H1 (cell line): ENCODE results near the gene TYSND1. TPM values are rescaled to one million over a fixed set of nuclear protein-coding genes. Genes with fewer than 3 reads are reported as not detected.

ENCODE experiments used
- CTCF ChIA-PET: fragments of 300-600 bp; sonication (Branson Sonifier 250); formaldehyde crosslinking; loops from one replicate; lab custom pipeline; 2021; ENCODE audit not compliant: partially characterized antibody; lab: Charles Lee
- POLR2A ChIA-PET: fragments of 300-600 bp; sonication (Branson Sonifier 250); formaldehyde crosslinking; loops from one replicate; lab custom pipeline; 2021; ENCODE audit warnings: inconsistent platforms; ENCODE audit not compliant: partially characterized antibody; lab: Charles Lee
- DNase-seq, 2 experiments: peaks; one replicate each; pipeline versions ENCODE4 v3.0.0 to v3.0.0-alpha.2; 2010 to 2022; ENCODE audit warnings: low spot score in 2 of 2, low read depth in 1 of 2, mixed read lengths in 1 of 2
- FAIRE-seq: peaks from 2 replicates; lab custom pipeline; 2011; peaks lifted over from hg19 to GRCh38; lab: Jason Lieb, UNC
- H2AFZ ChIP-seq: 2 replicates; pipeline ENCODE4 v1.8.1; 2012; ENCODE audit warnings: low read length, inconsistent platforms
- H2AK5ac ChIP-seq: 2 replicates; pipeline ENCODE4 v1.6.1; 2013; ENCODE audit warnings: low read depth, low read length
- H2BK120ac ChIP-seq: replicated peaks from 2 replicates; pipeline ENCODE3; 2013; ENCODE audit warnings: low read depth, low read length, inconsistent platforms
- H2BK12ac ChIP-seq: 2 replicates; pipeline ENCODE4 v1.6.1; 2013; ENCODE audit warnings: low read depth, low read length
- H2BK15ac ChIP-seq: 2 replicates; pipeline ENCODE4 v1.6.1; 2013; ENCODE audit warnings: low read length
- H2BK20ac ChIP-seq: 2 replicates; pipeline ENCODE4 v1.6.1; 2013; ENCODE audit warnings: low read length
- H2BK5ac ChIP-seq: 2 replicates; pipeline ENCODE4 v1.6.1; 2013; ENCODE audit warnings: low read depth, low read length
- H3K14ac ChIP-seq: 2 replicates; pipeline ENCODE4 v1.6.1; 2013; ENCODE audit warnings: inconsistent platforms; ENCODE audit not compliant: insufficient read length
- H3K18ac ChIP-seq: 2 replicates; pipeline ENCODE4 v1.6.1; 2013; ENCODE audit warnings: low read length; ENCODE audit errors: extremely low read depth
- H3K23ac ChIP-seq: 2 replicates; pipeline ENCODE4 v1.6.1; 2013; ENCODE audit warnings: inconsistent platforms; ENCODE audit not compliant: insufficient read length
- H3K23me2 ChIP-seq: 2 replicates; pipeline ENCODE4 v1.6.1; 2013; ENCODE audit warnings: low read depth, low read length
- H3K27ac ChIP-seq: 2 replicates; pipeline ENCODE4 v1.6.1; 2011; ENCODE audit warnings: low read depth, low read length, inconsistent platforms
- H3K27me3 ChIP-seq, 4 experiments: replicated peaks in 1 of 4; 1 replicate in 1 of 4; 2 replicates in 3 of 4; pipeline versions ENCODE4 v1.6.1 to v1.8.1; 2011 to 2013; ENCODE audit warnings: low read length in 3 of 4, mild to moderate bottlenecking in 3 of 4, inconsistent platforms in 2 of 4, mixed read lengths in 2 of 4, moderate library complexity in 1 of 4; ENCODE audit not compliant: control insufficient read depth in 3 of 4, insufficient read depth in 3 of 4; ENCODE audit errors: extremely low read depth in 1 of 4
- H3K36me3 ChIP-seq, 4 experiments: 2 replicates each; pipeline versions ENCODE4 v1.6.1 to v1.8.1; 2011 to 2013; ENCODE audit warnings: mild to moderate bottlenecking in 4 of 4, low read length in 3 of 4, moderate library complexity in 2 of 4, control low read depth in 1 of 4, inconsistent platforms in 1 of 4; ENCODE audit not compliant: insufficient read depth in 4 of 4, control insufficient read depth in 2 of 4
- H3K4ac ChIP-seq: replicated peaks from 2 replicates; pipeline ENCODE3; 2013; ENCODE audit warnings: low read length, low read depth, mixed read lengths, inconsistent platforms; ENCODE audit not compliant: insufficient read length
- H3K4me1 ChIP-seq, 4 experiments: replicated peaks in 1 of 4; 1 replicate in 1 of 4; 2 replicates in 3 of 4; pipeline versions ENCODE4 v1.6.1 to v1.8.1; 2011 to 2013; ENCODE audit warnings: low read length in 3 of 4, inconsistent platforms in 2 of 4, mixed read lengths in 1 of 4; ENCODE audit not compliant: insufficient read depth in 4 of 4, control insufficient read depth in 3 of 4
- H3K4me2 ChIP-seq, 2 experiments: 2 replicates each; pipeline versions ENCODE4 v1.6.1 to v1.8.1; 2011 to 2013; ENCODE audit warnings: low read depth in 2 of 2, low read length in 2 of 2, control low read depth in 1 of 2, inconsistent platforms in 1 of 2, mild to moderate bottlenecking in 1 of 2; ENCODE audit not compliant: insufficient read depth in 1 of 2
- H3K4me3 ChIP-seq, 4 experiments: fragments of 200-600, 300-600 bp in 1 of 4; sonication (generic), shearing (Covaris generic), sonication (Bioruptor Twin) in 1 of 4; 2 replicates each; pipeline versions ENCODE4 v1.5.1 to v1.8.1; 2011 to 2016; ENCODE audit warnings: low read length in 4 of 4, low read depth in 3 of 4, control low read depth in 2 of 4, inconsistent platforms in 2 of 4, mild to moderate bottlenecking in 2 of 4, mixed read lengths in 1 of 4, moderate library complexity in 1 of 4; ENCODE audit not compliant: insufficient read depth in 2 of 4; ENCODE audit errors: extremely low read depth in 1 of 4
- H3K56ac ChIP-seq: replicated peaks from 2 replicates; pipeline ENCODE3; 2013; ENCODE audit warnings: low read depth, mild to moderate bottlenecking, mixed read lengths, low read length, inconsistent platforms; ENCODE audit not compliant: insufficient read length
- H3K79me1 ChIP-seq: 2 replicates; pipeline ENCODE4 v1.6.1; 2013; ENCODE audit warnings: low read depth, low read length, control low read depth
- H3K79me2 ChIP-seq, 2 experiments: 2 replicates each; pipeline versions ENCODE4 v1.6.1 to v1.8.1; 2012 to 2013; ENCODE audit warnings: low read length in 2 of 2, mild to moderate bottlenecking in 2 of 2, inconsistent platforms in 1 of 2; ENCODE audit not compliant: insufficient read depth in 2 of 2, control insufficient read depth in 1 of 2
- H3K9ac ChIP-seq, 4 experiments: replicated peaks in 1 of 4; 1 replicate in 1 of 4; 2 replicates in 3 of 4; pipeline versions ENCODE4 v1.6.1 to v1.8.1; 2011 to 2013; ENCODE audit warnings: low read depth in 3 of 4, low read length in 3 of 4, control low read depth in 2 of 4, mild to moderate bottlenecking in 2 of 4, moderate library complexity in 2 of 4, inconsistent platforms in 1 of 4; ENCODE audit errors: extremely low read depth in 1 of 4
- H3K9me3 ChIP-seq, 2 experiments: 2 replicates each; pipeline versions ENCODE4 v1.6.1 to v1.8.1; 2012 to 2013; ENCODE audit warnings: mild to moderate bottlenecking in 2 of 2, moderate library complexity in 2 of 2, control low read depth in 1 of 2, inconsistent platforms in 1 of 2, low read depth in 1 of 2, low read length in 1 of 2, mixed read lengths in 1 of 2; ENCODE audit not compliant: insufficient read depth in 2 of 2
- H4K20me1 ChIP-seq, 2 experiments: replicated peaks in 1 of 2; 2 replicates each; pipeline versions ENCODE3 to v1.8.1; 2011 to 2013; ENCODE audit warnings: inconsistent platforms in 2 of 2, low read length in 2 of 2, mild to moderate bottlenecking in 1 of 2; ENCODE audit not compliant: insufficient read depth in 2 of 2, control insufficient read depth in 1 of 2
- H4K5ac ChIP-seq: 2 replicates; pipeline ENCODE4 v1.6.1; 2013; ENCODE audit warnings: low read length, low read depth, mixed read lengths, inconsistent platforms; ENCODE audit not compliant: insufficient read length
- H4K8ac ChIP-seq: 2 replicates; pipeline ENCODE4 v1.8.0; 2013; ENCODE audit warnings: mild to moderate bottlenecking, moderate library complexity, low read length, inconsistent platforms; ENCODE audit not compliant: insufficient read depth; ENCODE audit errors: extremely low read depth
- H4K91ac ChIP-seq: replicated peaks from 2 replicates; pipeline ENCODE3; 2013; ENCODE audit warnings: low read length, mixed read lengths, inconsistent platforms; ENCODE audit not compliant: insufficient read length
- BACH1 ChIP-seq: IDR thresholded peaks from 2 replicates; pipeline ENCODE4 v1.6.1; 2012; ENCODE audit warnings: low read length, improper control_type of control experiment
- E2F6 ChIP-seq: IDR thresholded peaks from 2 replicates; pipeline ENCODE4 v1.6.1; 2012; ENCODE audit warnings: inconsistent platforms
- EGR1 ChIP-seq: IDR thresholded peaks from 2 replicates; pipeline ENCODE4 v1.6.1; 2011; ENCODE audit warnings: low read depth, low read length, borderline replicate concordance
- EZH2 ChIP-seq: fragments of 200-600 bp; sonication (generic); IDR thresholded peaks from 2 replicates; pipeline ENCODE4 v1.7.1; 2012; ENCODE audit warnings: low read depth, mild to moderate bottlenecking, moderate library complexity, low read length, inconsistent platforms; ENCODE audit not compliant: severe bottlenecking
- HDAC6 ChIP-seq: IDR thresholded peaks from one replicate; pipeline ENCODE4 v1.7.1; 2012; ENCODE audit warnings: low read depth, mild to moderate bottlenecking, inconsistent platforms, low read length, moderate library complexity
- KDM4A ChIP-seq: IDR thresholded peaks from one replicate; pipeline ENCODE4 v1.7.1; 2012; ENCODE audit warnings: low read depth, mild to moderate bottlenecking, moderate library complexity, low read length, inconsistent platforms; ENCODE audit not compliant: severe bottlenecking
- KDM5A ChIP-seq: fragments of 200-600 bp; IDR thresholded peaks from 2 replicates; pipeline ENCODE4 v1.7.1; 2012; ENCODE audit warnings: mild to moderate bottlenecking, low read length, inconsistent platforms, mixed read lengths
- MAX ChIP-seq: IDR thresholded peaks from 2 replicates; pipeline ENCODE4 v1.6.1; 2012; ENCODE audit warnings: inconsistent platforms
- NRF1 ChIP-seq: IDR thresholded peaks from 2 replicates; pipeline ENCODE4 v1.6.1; 2011; ENCODE audit warnings: mild to moderate bottlenecking, low read depth, low read length, improper control_type of control experiment
- PHF8 ChIP-seq: fragments of 200-600 bp; sonication (generic); conservative IDR thresholded peaks from 2 replicates; pipeline ENCODE4 v1.7.1; 2012; ENCODE audit warnings: low read depth, mild to moderate bottlenecking, inconsistent platforms, low read length, moderate library complexity
- RXRA ChIP-seq: IDR thresholded peaks from 2 replicates; pipeline ENCODE4 v1.6.1; 2011; ENCODE audit warnings: low read depth, mild to moderate bottlenecking, low read length, moderate library complexity; ENCODE audit not compliant: insufficient read depth
- SP1 ChIP-seq: IDR thresholded peaks from 2 replicates; pipeline ENCODE4 v1.6.1; 2011; ENCODE audit warnings: low read depth, low read length
- SUZ12 ChIP-seq: fragments of 200-600 bp; sonication (generic); IDR thresholded peaks from 2 replicates; pipeline ENCODE4 v1.6.1; 2012; ENCODE audit warnings: mild to moderate bottlenecking, inconsistent platforms, low read length, moderate library complexity, mixed read lengths
- TEAD4 ChIP-seq: IDR thresholded peaks from 2 replicates; pipeline ENCODE4 v1.6.1; 2012; ENCODE audit warnings: low read depth, low read length, inconsistent platforms, mixed read lengths
- WGBS, 2 experiments: shearing (Covaris generic) in 1 of 2; methylation state at CpG; one replicate each; pipeline versions ENCODE4 v1.1.6 to v1.1.7; 2013 to 2015; ENCODE audit warnings: low lambda C conversion rate in 2 of 2, mixed read lengths in 2 of 2, inconsistent platforms in 1 of 2, low coverage in 1 of 2, missing lambda C conversion rate in 1 of 2; ENCODE audit not compliant: insufficient replicate concordance in 2 of 2, insufficient coverage in 1 of 2, insufficient read length in 1 of 2; ENCODE audit errors: extremely low coverage in 1 of 2, missing lambda C conversion rate in 1 of 2; 5-methylcytosine and 5-hydroxymethylcytosine counted together
- polyA plus RNA-seq, 7 experiments: library from polyadenylated mRNA; depleted of rRNA in 3 of 7; stranded (reverse) in 5 of 7; unstranded in 2 of 7; fragments of >200 nt in 5 of 7; fragments of 200-250 nt in 2 of 7; gene quantifications; 1 replicate in 5 of 7; 2 replicates in 1 of 7; 4 replicates in 1 of 7; pipeline versions ENCODE4 v1.2.1 to v1.2.3, GENCODE V29; 2011 to 2013; ENCODE audit warnings: missing spikeins in 2 of 7, mixed read lengths in 2 of 7
- total RNA-seq: library from RNA; stranded (reverse); fragmentation: NEBNext Ultra II Directional; extraction: Animal tissue kit (Norgen Biotek cat#: 25700); gene quantifications from 2 replicates; pipeline ENCODE4 v1.2.1, GENCODE V29; 2021

Gene TYSND1
- total and polyA plus RNA-seq, 2 of the 8 experiments (the other 6 are each of a cell fraction or from before 2014, with no cell fraction given): 11.9 to 15.0 TPM

GRCh38 chr10:70140297-70140696 lies 6.2 kb downstream of the TYSND1 start:
- Histone ChIP-seq H2BK15ac (no peak overlapping the region), H3K9me3 (no peaks in the 10 kb centered on the region), H3K14ac (no peak overlapping the region), H3K23ac (no peak overlapping the region), H2AK5ac (no peak overlapping the region), H3K36me3 (no peaks in the 10 kb centered on the region), H4K91ac (no peak overlapping the region), H3K4ac (no peak overlapping the region), H3K4me2 (no peak overlapping the region), H2BK120ac (no peak overlapping the region), H3K27me3 (peaks cover 0 to 6% (median 3%) of the 10 kb centered on the region in 4 experiments; a peak in 3 of 7 replicates), H4K8ac (no peak overlapping the region), H2BK5ac (no peak overlapping the region), H3K18ac (no peak overlapping the region), H4K20me1 (peaks cover 3 to 5% of the 10 kb centered on the region in 2 experiments), H3K4me1 (peaks cover 3 to 9% (median 6%) of the 10 kb centered on the region in 4 experiments; a peak in 3 of 7 replicates), H2AFZ (no peak overlapping the region), H3K79me2 (no peaks in the 10 kb centered on the region; a peak in 1 of 4 replicates), H3K27ac (no peak overlapping the region), H3K4me3 (no peak overlapping the region), H2BK20ac (no peak overlapping the region), H3K9ac (no peak overlapping the region), H3K56ac (no peak overlapping the region), H3K79me1 (peaks cover 3% of the 10 kb centered on the region; the same call in 1 of the 2 replicates), H4K5ac (no peak overlapping the region), H2BK12ac (no peak overlapping the region), H3K23me2 (peaks cover 2% of the 10 kb centered on the region; the same call in 1 of the 2 replicates)
- 74% methylated on average over 5 of the region's 5 CpGs; no CpG with 5 or more reads in 1 of the 2 experiments for WGBS, 2 experiments
- TF ChIP-seq RXRA (no peak), KDM5A (no peak), NRF1 (no peak), EGR1 (no peak), EZH2 (no peak), KDM4A (no peak), E2F6 (no peak), HDAC6 (no peak), TEAD4 (no peak), BACH1 (no peak), PHF8 (no peak), SUZ12 (no peak), MAX (no peak), SP1 (no peak)
- POLR2A ChIA-PET: no interaction called here
- CTCF ChIA-PET: interaction anchor here (1.4 to 10.4 kb wide), 3 partner anchors 17 to 172 kb away, joined by 3 to 123 read pairs (median 7); no protein-coding TSS in a partner anchor
- DNase-seq (no peak), FAIRE-seq (no peak)
